ENCODE measurements around the gene SLC43A3.

The SLC43A3 gene

DNA sequence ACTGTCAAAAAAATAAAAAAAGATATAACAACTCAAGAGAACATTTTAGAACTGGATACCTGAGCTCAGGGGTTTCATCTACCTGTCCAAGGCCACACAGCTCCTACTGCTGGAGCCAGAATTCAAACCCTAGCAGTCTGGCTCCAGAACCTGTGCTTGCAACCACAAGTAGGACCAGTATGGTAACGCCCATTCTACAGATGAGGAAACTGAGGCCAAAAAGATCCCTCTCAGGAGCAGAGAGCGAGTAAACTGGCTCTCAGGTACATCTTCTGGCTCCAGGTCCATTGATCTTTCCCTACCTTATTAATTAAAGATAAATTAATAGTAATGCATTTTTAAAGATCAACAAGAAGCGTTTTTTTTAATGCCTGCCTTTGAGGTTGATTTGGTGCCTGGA is 69.6 kb downstream of the SLC43A3 start:
- in situ Hi-C loops (cut with HindIII; ENCODE audit: low sequenced_read_pairs), result no loop called here
- no peak for TF ChIP-seq CTCF (IDR thresholded peaks at IDR 0.05; ENCODE audit: low read depth, low read length)
- no peak for DNase-seq (ENCODE audit: low read depth, low spot score)
- no peak overlapping the region for H3K4me3 ChIP-seq (ENCODE audit: low read depth, low read length)

Measured in astrocyte of the spinal cord (primary cell).